ENCODE measurements around the gene CLASP1.

Gene CLASP1

GRCh38 chr2:121297217-121297830, 351.9 kb downstream of the CLASP1 start:
- no peak overlapping the region for H3K4me3 ChIP-seq (ENCODE audit: low read depth, low read length)
- TF ChIP-seq CTCF (IDR thresholded peaks at IDR 0.05; ENCODE audit: insufficient read depth, low read length, missing control alignments), result peak; percentile 76
- POLR2A ChIA-PET, result no interaction called here
- no peak for DNase-seq (ENCODE audit: low read depth, low spot score)
- CTCF ChIA-PET, result interaction anchor here (0.6 to 1.7 kb wide), 5 partner anchors 8 to 59 kb away, joined by 3 to 6 read pairs (median 6); no protein-coding TSS in a partner anchor

GRCh38 chr2:121295911-121296650, 353.2 kb downstream of the CLASP1 start:
- ChIA-PET CTCF (interaction anchor here (1.5 to 1.7 kb wide), 2 partner anchors 15 to 24 kb away, joined by 3 to 6 read pairs; no protein-coding TSS in a partner anchor), POLR2A (no interaction called here)
- TF ChIP-seq CTCF (IDR thresholded peaks at IDR 0.05; ENCODE audit: insufficient read depth, low read length, missing control alignments), result no peak
- DNase-seq (ENCODE audit: low read depth, low spot score), result no peak
- H3K4me3 ChIP-seq (ENCODE audit: low read depth, low read length), result no peak overlapping the region

GRCh38 chr2:121294881-121295840, 354.1 kb downstream of the CLASP1 start:
- H3K4me3 ChIP-seq (ENCODE audit: low read depth, low read length), result no peak overlapping the region
- ChIA-PET POLR2A (no interaction called here), CTCF (interaction anchor here (1.0 kb wide), 1 partner anchor 9 kb away, joined by 3 read pairs; no protein-coding TSS in a partner anchor)
- DNase-seq (ENCODE audit: low read depth, low spot score), result no peak
- no peak for TF ChIP-seq CTCF (IDR thresholded peaks at IDR 0.05; ENCODE audit: insufficient read depth, low read length, missing control alignments)

GRCh38 chr2:121293450-121294325, 355.6 kb downstream of the CLASP1 start:
- POLR2A ChIA-PET, result no interaction called here

GRCh38 chr2:121291251-121291580, 358.0 kb downstream of the CLASP1 start:
- CTCF ChIA-PET, result no interaction called here

More at GRCh38 chr2:121293450-121294325, 355.6 kb downstream of the CLASP1 start:
- CTCF ChIA-PET, result interaction anchor here (1.0 kb wide), 1 partner anchor 10 kb away, joined by 3 read pairs; no protein-coding TSS in a partner anchor
- no peak for TF ChIP-seq CTCF (IDR thresholded peaks at IDR 0.05; ENCODE audit: insufficient read depth, low read length, missing control alignments)
- DNase-seq (ENCODE audit: low read depth, low spot score), result no peak
- H3K4me3 ChIP-seq (ENCODE audit: low read depth, low read length), result no peak overlapping the region

More at GRCh38 chr2:121291251-121291580, 358.0 kb downstream of the CLASP1 start:
- POLR2A ChIA-PET, result no interaction called here
- no peak overlapping the region for H3K4me3 ChIP-seq (ENCODE audit: low read depth, low read length)
- DNase-seq (ENCODE audit: low read depth, low spot score), result no peak
- no peak for TF ChIP-seq CTCF (IDR thresholded peaks at IDR 0.05; ENCODE audit: insufficient read depth, low read length, missing control alignments)
